IPS-18c (cell line): ENCODE data around the gene PLCD3.

Experiments used
- H3K4me3 ChIP-seq: 2 replicates; pipeline ENCODE4 v1.7.0; 2013; ENCODE audit warnings: low read depth, mild to moderate bottlenecking, low read length, moderate library complexity; ENCODE audit not compliant: insufficient read depth
- H3K9me3 ChIP-seq: one replicate; pipeline ENCODE4 v1.6.1; 2013; ENCODE audit warnings: mild to moderate bottlenecking, low read length, moderate library complexity; ENCODE audit not compliant: control insufficient read depth, insufficient read depth

Gene PLCD3

GRCh38 chr17:45112559-45113423, 19.5 kb downstream of the PLCD3 start:
- peaks cover 2% of the 10 kb centered on the region for H3K9me3 ChIP-seq
- H3K4me3 ChIP-seq, result no peak overlapping the region

GRCh38 chr17:45111850-45112249, 20.5 kb downstream of the PLCD3 start:
- no peak overlapping the region for H3K4me3 ChIP-seq
- H3K9me3 ChIP-seq, result peaks cover 2% of the 10 kb centered on the region

GRCh38 chr17:45110676-45111611, 21.4 kb downstream of the PLCD3 start:
- Histone ChIP-seq H3K4me3 (no peak overlapping the region), H3K9me3 (peaks cover 2% of the 10 kb centered on the region)

- Histone ChIP-seq H3K4me3 (no peak overlapping the region), H3K9me3 (peaks cover 2% of the 10 kb centered on the region)
Measured at GRCh38 chr17:45108595-45109521, 23.5 kb downstream of the PLCD3 start.

GRCh38 chr17:45108051-45108450, 24.3 kb downstream of the PLCD3 start:
- H3K4me3 ChIP-seq, result no peak overlapping the region
- H3K9me3 ChIP-seq, result peaks cover 2% of the 10 kb centered on the region

- H3K9me3 ChIP-seq, result peaks cover 2% of the 10 kb centered on the region
- no peak overlapping the region for H3K4me3 ChIP-seq
Measured at GRCh38 chr17:45107293-45108010, 24.9 kb downstream of the PLCD3 start.

- no peaks in the 10 kb centered on the region for H3K9me3 ChIP-seq
- no peak overlapping the region for H3K4me3 ChIP-seq
Measured at GRCh38 chr17:45106582-45106981, 25.7 kb downstream of the PLCD3 start.

GRCh38 chr17:45106096-45106495, 26.2 kb downstream of the PLCD3 start:
- no peaks in the 10 kb centered on the region for H3K9me3 ChIP-seq
- H3K4me3 ChIP-seq, result no peak overlapping the region

GRCh38 chr17:45104907-45105624, 27.2 kb downstream of the PLCD3 start:
- no peaks in the 10 kb centered on the region for H3K9me3 ChIP-seq

GRCh38 chr17:45104497-45104896, 27.8 kb downstream of the PLCD3 start:
- Histone ChIP-seq H3K4me3 (no peak overlapping the region), H3K9me3 (no peaks in the 10 kb centered on the region)

More at GRCh38 chr17:45104907-45105624, 27.2 kb downstream of the PLCD3 start:
- no peak overlapping the region for H3K4me3 ChIP-seq

- no peak overlapping the region for H3K4me3 ChIP-seq
- no peaks in the 10 kb centered on the region for H3K9me3 ChIP-seq
Measured at GRCh38 chr17:45104029-45104428, 28.3 kb downstream of the PLCD3 start.

- H3K9me3 ChIP-seq, result no peaks in the 10 kb centered on the region
- no peak overlapping the region for H3K4me3 ChIP-seq
Measured at GRCh38 chr17:45103269-45103795, 29.0 kb downstream of the PLCD3 start.

GRCh38 chr17:45102856-45103255, 29.5 kb downstream of the PLCD3 start:
- Histone ChIP-seq H3K4me3 (no peak overlapping the region), H3K9me3 (no peaks in the 10 kb centered on the region)

- no peaks in the 10 kb centered on the region for H3K9me3 ChIP-seq
- H3K4me3 ChIP-seq, result no peak overlapping the region
Measured at GRCh38 chr17:45101883-45102811, 30.2 kb downstream of the PLCD3 start.

GRCh38 chr17:45101546-45101882, 30.8 kb downstream of the PLCD3 start:
- Histone ChIP-seq H3K9me3 (peaks cover 3% of the 10 kb centered on the region), H3K4me3 (no peak overlapping the region)
